HG02678 (cell line): ENCODE results near the gene STX3.
"Not testable (repeated sequence)": the region's sequence is repeated elsewhere in the genome, so short reads cannot be mapped to it uniquely, and the experiment has no call there.

Experiments used
- ATAC-seq: cut with Tn5 transposase; IDR thresholded peaks from one replicate; pipeline ENCODE4 v1.9.1; 2021; ENCODE audit warnings: mild to moderate bottlenecking, moderate library complexity; ENCODE audit not compliant: unreplicated experiment

The STX3 gene

DNA sequence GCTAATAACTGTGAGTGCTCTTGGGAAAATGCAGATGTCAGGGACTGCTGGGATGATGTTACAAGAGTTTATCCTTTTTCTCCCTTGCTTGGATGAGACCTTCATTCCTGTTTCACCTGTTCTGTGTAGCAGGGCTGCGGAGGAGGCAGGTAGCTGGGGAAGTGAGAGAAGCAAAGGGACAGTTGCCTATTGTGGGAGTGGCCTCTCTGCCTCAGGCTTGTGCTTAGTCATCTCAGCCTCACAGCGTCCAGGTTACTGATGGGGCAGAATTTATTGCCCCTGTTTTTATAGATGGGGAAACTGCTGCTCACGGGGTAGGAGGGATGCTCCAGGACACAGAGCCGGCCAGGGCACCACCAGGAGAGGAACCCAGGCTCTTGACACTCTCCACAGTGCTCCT is 1.7 kb downstream of the STX3 start:
- ATAC-seq, result no peak

DNA sequence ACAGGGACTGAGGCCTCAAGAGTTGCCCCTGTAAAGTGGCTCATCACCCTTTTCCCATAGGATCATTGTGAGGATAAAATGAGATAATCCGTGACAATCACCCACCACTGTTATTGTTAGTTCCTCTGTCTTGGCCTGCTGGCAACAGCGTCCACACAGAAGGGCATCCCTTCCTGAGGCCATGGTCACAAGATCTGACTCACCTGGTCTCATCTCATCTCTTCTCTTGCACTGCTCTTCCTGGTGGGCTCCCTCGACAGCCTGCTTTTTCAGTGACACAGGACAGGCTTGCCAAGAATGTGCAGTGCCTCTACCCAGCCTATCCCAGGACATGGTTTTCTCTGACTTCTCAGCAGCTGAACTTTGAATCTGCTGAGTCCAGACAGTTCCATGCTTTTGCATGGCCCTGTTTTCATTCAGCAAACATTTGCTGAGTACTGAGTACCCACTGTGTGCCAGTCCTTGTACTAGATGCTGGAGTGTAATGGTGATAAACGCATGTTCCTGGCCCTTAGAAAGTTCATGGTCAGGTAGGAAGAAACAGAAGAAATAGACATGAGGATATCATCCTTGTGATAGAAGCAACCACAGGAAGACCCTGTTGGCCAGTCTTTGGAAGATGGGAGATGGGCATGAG is 3.3 kb downstream of the STX3 start:
- no peak for ATAC-seq

DNA sequence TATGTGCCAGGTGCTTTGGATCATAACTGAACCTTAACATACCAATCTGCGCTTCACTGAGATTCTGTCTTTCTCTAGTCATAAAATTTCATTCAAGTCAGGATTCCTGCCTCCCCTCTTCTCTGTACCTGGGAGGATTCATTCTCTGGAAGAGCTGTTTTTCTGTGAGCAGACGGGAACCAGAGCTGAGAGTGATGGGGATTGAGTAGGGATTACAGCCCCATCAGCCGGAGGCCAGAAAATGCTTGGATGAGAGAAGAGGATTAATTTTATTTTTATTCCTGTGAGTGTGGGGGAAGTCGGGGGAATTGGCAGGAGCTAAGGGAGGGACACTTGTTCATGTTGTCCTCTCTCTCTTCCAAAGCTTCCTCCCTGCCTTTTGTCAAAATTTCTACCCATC is 4.7 kb downstream of the STX3 start:
- ATAC-seq, result no peak

DNA sequence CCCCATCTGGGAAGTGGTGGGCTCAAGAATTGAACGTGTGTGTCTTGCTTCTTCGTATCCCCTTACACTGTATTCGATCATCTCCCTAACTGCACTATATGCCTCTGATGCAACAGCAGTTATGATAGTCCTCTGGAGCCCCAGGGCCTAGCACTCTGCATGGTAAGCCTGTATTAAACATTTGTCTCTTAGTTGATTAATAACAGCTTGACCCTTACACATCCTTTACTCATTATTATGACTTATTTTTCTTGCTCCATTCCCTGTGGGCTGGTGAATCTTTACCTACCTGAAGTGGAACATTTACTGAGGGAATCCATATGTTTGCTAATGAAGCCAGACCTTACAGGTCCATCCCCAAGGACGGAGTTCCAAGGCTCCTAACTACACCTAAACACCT is 5.6 kb downstream of the STX3 start:
- no peak for ATAC-seq

DNA sequence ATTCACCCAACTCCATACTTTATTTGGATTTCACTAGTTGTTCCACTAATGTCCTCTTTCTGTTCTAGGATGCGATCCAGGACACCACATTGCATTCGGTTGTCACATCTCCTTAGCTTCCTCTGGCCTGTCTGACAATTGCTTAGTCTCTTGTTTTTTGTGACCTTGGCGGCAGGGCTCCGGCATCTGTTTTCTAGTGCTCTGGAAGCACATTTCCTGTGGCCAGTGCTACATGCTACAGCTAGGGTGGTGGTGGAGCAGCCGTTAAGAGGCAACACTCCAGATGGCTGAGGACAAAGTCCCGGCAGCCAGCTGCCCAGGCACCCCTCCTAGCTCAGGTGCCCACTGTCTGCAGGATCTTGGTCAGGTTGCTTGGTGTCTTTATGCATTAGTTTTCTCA is 6.8 kb downstream of the STX3 start:
- ATAC-seq, result no peak

DNA sequence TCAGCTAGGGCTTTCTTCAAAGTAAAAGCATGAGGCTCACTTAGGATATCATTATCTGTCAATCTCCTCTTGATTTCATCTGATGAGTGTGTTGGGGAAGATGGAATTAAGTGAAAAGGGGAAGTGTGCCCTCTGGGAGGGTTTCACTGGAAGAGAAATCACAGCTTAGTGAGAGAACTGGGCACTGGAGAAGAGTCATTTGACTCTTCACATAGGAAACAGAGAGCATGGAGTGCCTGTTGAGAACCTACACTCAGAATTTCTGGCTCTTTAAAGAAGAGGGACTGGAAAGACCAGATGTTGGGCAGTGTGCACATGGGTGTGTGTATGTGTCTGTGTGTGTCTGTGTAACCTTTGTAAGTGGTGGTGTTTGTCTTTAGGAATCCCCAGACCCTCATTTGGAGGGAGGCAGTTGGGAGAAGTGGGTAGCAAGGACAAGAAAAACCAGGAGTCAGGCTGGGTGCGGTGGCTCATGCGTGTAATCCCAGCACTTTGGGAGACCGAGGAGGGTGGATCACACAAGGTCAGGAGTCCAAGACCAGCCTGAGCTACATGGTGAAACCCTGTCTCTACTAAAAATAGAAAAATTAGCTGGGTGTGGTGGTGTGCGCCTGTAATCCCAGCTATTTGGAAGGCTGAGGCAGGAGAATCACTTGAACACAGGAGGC is 10.0 kb downstream of the STX3 start:
- no peak for ATAC-seq

DNA sequence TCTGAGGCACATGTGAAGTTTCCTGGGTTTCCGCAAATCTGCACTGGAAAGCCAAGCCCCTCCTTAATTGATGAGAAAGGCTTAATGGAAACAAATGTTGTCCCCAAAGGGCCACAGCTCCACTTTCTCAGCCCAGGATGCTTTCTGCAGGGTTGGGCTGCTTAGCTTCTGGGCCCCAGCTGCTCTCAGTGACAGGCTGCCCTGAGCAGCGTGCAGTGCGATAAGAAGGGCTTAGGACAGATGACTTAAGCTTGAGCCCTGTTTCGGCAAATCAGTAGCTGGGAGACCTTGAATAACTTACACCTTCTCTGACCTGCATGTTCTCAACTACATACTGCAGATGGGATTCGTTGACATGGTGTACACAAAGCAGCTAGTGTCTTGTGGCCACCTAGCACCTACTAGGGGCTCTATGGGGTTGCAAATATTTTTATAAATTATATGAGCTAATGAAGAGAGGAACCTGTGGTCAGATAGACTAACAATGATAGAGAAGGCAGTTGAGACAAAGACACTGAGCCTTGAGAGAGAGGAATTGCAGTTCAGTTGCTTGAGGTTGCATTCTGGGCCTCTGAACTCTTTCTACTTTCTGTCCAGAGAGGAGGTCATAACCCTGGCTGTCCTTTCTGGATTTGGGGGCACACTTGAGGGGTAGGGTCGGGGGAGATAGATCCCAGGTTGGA is 11.5 kb downstream of the STX3 start:
- no peak for ATAC-seq

DNA sequence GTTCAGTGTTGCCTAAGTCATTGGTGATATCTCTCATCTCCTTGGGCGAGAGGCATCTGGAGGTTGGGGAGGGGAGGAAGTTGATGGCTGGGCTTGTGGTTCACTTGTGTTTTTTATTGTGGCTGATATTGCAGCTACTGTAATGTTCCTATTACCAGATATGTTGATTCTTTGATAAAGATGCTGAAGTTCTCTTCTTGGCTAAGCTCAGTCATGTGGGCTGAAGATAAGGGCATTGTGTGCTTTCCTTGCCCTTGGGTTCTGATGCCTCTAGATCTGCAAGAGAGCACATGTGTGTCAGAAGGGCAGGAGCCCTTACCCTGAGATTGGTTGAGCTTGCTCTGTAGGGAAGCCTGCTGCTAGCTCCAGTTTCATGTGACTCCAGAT is 12.0 kb downstream of the STX3 start:
- ATAC-seq, result no peak

DNA sequence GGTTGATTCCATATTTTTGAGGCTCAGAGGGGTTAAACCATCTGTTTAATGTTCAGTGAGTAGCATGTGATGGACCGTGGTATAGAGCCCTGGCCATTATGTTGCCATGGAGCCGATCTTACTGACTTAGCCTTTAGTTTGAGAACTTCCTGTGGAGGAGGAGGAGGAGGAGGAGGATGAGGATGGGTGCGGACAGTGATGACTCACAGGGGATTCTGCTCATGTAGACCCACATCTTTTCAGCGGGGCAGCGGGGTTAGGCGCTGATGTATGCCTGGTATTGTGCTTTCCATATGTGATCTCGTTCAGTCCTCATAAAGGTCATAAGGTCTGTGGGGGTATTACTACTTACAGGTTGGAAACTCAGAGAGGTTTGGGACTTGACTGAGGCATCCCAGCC is 13.9 kb downstream of the STX3 start:
- no peak for ATAC-seq

DNA sequence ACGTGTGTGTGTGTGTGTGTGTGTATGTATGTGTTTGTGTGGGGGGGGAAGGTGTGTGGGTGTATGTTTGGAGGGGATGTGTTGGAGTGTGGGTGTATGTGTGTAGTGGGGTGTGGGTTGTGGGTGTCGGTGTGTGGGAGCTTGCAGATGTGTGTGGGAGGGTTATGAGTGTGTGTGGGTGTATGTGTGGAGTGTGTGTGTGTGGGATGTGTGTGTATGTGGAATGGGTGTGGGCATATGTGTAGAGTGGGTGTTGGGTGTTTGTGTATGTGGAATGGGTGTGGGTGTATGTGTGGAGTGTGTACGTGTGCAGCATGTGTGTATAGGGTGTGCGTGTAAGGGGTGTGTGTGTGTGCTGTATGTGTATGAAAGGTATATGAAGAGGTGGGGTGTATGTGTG is 14.7 kb downstream of the STX3 start:
- ATAC-seq, result no peak

DNA sequence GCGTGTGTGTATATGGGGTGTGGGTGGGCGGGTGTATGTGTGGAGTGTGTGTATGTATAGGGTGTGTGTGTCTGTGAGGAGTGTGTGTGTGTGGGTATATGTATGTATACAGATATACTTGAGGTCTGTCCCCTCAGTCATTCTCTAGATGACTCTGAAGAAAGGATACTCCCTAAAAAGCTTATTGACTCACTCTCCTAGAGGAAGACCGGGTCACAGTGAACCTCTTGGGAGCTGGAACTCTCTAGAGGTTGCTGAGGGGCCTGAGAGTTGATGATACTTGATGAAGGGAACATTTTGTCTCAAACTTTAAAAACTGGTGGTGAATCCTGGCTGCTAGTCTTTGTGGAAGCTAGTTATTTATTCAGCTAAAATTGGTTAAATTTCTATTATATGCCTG is 15.1 kb downstream of the STX3 start:
- ATAC-seq, result no peak

DNA sequence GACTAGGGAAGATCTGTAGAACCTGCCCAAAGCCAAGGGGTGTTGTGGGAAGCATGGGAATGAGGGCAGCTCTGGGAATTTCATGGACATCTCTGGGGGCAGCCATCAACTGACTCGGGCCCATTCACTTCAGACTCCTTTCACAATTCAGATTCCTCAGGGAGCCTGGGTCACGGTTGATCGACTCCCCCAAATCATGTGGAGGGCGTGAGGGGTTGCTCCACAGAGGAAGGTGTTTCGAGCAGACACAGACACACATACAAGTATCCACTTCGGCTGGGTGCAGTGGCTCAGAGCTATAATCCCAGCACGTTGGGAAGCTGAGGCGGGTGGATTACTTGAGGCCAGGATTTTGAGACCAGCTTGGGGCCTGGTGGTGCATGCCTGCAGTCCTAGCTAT is 15.7 kb downstream of the STX3 start:
- no peak for ATAC-seq

DNA sequence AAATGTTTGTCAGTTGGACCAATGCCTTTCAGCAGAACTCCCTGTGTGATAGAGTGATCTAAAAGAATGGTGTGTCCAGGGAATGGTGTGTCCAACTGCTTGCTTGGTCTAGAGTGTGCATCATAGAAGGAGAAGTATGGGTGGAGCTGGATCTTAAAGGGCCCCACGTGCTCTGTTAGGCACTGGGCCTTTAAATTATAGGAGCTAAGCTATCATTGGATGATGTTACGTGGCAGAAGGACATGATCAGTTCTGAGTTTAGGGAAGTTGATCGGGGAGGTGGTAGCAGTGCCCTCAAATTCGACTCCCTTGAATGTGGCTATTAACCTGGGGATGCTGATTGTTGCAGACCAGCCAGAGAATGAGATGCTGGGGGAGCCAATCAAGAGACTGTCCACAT is 16.4 kb downstream of the STX3 start:
- ATAC-seq, result no peak

DNA sequence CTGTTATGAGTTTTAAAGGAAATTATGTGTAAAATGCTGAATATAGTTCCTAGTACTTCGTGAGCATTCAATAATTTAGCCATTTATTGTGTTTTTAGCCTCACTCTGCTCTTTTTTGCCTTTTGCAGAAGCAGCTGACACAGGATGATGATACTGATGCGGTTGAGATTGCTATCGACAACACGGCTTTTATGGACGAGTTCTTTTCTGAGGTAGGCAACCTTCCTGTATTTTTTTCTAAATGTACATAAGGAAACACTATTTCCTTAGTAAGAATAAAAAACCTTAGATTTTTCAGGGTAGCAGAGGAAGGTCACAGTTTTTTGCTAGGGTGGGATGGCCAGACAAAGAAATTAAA is 17.9 kb downstream of the STX3 start:
- no peak for ATAC-seq

DNA sequence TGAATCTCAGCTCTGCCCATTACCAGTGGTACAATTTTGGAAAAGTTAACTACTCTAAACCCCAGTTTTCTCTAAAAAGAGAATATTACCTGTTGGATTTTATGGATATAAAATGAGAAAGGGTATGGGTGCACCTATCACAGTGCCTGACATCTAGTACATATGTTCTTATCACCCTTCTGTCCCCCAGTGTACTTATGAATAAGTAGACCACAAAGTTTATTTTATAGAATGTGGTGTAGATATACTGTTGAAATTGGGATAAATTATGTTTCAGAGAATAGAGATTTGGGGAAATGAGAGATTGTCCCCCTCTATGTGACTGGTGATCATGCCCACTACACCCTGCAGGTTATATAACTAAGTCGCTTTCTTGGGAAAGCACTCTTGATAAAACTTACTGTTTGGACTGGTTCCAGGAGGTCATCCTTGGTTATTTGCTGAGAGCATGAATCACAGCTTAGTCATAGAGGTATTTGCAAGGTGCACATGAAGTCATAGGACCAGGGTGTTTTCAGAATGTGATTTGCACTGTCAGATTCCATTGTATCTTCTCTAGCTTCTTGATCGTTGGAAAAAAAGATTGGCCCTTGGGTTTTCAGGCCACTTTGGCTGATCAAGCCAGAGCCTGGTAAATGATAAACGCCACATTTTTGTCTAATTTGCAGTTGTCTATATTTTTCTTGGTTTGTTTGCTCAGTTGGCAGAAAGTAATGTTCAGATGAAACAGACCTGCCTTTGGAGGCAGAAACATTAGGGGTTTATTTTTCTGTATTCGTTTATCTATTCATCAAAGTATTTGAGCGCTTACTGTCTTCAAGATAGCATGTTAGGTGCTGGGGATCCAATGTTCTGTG is 21.3 kb downstream of the STX3 start:
- no peak for ATAC-seq

DNA sequence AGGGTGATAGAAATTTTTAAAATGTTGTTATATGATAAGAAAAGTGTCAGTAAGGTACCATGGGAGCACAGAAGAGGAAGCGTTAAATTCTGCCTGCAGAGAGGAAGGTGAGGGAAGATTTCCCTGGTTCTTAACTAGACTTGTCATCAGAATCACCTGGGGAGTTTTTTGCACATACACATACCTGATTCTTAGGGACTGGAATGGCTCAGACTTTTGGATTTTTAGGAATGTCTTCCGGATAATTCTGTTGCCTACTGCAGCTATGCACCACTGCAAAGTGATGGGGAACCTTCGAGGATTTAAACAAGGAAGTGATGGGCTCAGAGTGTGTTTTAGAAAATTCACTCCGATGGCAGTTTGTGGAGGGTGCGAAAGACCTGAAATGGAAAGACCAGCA is 21.9 kb downstream of the STX3 start:
- ATAC-seq, result no peak

DNA sequence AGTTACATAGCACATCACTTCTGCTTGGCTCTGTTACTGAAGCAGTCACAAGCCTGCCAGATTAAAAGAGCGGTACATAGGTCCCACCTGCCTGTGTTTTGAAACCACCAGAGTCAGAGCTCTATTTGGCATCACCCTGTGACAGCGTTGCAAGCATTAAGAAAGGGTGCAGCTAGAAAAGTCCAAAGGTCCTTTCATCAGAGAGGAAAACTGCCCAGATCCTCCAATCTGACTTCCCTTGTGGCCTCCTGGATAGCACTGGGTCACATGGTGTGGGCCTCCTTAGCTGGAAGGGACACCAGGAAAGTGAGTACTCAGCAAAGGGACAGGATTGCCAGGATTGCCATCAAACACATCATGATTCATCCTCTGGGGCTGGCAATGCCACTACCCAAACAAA is 22.9 kb downstream of the STX3 start:
- ATAC-seq, result no peak

DNA sequence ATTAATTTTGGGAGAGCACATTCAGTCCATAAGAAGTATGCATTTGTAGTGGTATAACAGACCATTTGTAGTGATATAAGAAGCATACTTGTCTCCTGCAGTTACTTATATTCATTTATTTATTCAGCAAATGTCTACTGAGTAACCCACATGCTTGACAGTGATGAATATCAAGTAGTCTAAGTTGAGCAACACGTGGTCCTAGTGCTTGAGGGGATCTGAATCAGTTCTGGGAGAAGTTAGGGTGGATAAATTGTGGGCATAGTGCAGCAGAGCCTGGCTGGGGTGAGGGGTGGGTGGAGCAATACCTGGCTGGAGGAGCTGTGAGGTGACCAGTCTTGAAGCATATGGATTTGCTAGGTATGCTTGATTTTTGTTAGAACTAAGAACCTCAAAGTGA is 24.3 kb downstream of the STX3 start:
- no peak for ATAC-seq

DNA sequence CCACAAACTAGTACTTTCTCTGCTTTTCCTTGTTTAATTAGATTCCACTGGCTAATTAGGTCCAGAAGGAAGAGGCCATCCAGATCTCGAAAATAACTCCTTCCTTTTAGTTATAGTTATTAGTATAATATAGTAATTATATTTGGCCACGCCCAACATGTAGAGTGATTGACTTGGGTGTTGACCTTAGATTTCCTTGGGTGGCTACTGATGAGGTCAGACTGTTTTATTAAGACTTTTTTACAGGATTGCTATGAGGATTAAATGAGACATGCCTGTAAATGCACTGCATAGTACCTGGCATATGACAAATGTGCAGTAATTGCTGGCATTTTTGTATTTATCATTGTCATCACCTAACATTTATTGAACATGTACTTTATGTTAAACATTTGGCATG is 26.9 kb downstream of the STX3 start:
- ATAC-seq, result no peak

DNA sequence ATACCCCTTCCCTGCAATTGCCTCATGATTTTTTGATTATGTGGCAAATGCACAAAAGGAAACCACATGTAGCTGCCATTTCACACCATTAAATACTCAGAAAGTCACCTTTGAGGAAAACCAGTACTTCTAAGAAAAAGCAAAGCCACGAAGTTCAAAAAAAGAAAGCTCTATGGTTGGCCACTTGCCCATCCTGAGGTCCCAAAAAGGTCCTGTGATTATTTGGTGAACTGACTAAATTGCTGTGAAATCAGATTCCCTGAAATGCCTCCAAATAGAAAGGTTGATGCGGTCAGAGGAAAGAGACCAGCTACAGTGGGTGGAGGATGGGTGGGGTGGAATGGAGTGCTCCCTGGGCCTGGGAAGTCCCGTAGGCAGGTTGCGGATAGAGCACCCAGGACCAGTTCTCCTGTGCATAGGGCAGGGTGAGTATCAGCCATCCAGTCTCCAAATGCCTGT is 28.5 kb downstream of the STX3 start:
- no peak for ATAC-seq

DNA sequence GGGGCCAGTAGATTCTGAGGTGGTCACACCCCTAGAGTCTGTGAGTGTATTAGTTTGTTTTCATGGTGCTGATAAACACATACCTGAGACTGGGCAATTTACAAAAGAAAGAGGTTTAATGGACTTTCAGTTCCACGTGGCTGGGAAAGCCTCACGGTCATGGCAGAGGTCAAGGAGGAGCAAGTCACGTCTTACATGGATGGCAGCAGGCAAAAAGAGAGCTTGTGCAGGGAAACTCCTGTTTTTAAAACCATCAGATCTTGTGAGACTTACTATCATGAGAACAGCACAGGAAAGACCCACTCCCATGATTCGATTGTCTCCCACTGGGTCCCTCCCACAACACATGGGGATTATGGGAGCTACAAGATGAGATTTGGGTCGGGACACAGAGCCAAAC is 29.3 kb downstream of the STX3 start:
- not testable (repeated sequence) for ATAC-seq

DNA sequence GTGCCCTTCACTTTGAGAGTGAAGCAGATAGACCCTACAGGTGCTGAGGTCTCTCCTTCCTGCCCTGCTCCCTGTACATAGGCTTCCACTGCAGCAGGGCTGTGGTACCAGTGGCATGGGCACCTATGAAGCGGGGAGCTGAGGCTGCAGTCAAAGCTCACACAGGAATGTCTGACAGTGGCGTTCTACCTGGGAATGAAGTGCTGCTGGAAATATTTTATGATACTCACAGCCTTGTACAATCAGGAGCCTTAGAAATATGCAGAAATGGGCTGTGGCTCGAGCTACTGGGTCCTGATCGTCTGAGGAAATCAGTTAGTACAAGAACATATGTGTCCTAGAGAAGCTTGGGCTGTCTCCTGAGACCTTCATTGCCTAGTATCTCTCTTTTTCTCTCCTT is 30.6 kb downstream of the STX3 start:
- no peak for ATAC-seq
